H9 (cell line): ENCODE measurements around the gene KAT6B. TPM values are rescaled to one million over a fixed set of nuclear protein-coding genes. Genes with fewer than 3 reads are reported as not detected.

ENCODE experiments used
- DNase-seq: peaks from one replicate; pipeline ENCODE4 v3.0.0-alpha.2; 2017
- H2AFZ ChIP-seq: one replicate; pipeline ENCODE4 v1.6.1; 2013; ENCODE audit warnings: mild to moderate bottlenecking, low read length, control low read depth, moderate library complexity
- H2AK5ac ChIP-seq: 2 replicates; pipeline ENCODE4 v1.6.1; 2013; ENCODE audit warnings: low read length, control low read depth, mixed read lengths; ENCODE audit not compliant: insufficient read length
- H2BK120ac ChIP-seq: one replicate; pipeline ENCODE4 v1.6.1; 2013; ENCODE audit warnings: low read depth, mild to moderate bottlenecking, low read length, control low read depth, inconsistent platforms; ENCODE audit not compliant: poor library complexity, severe bottlenecking
- H2BK12ac ChIP-seq: 2 replicates; pipeline ENCODE4 v1.6.1; 2013; ENCODE audit warnings: low read length, control low read depth, mixed read lengths, low read depth; ENCODE audit not compliant: insufficient read length
- H2BK15ac ChIP-seq: 2 replicates; pipeline ENCODE4 v1.6.1; 2013; ENCODE audit warnings: low read depth, low read length, control low read depth
- H2BK20ac ChIP-seq: one replicate; pipeline ENCODE4 v1.6.1; 2013; ENCODE audit warnings: low read depth, mild to moderate bottlenecking, low read length, control low read depth, inconsistent platforms; ENCODE audit not compliant: poor library complexity, severe bottlenecking
- H2BK5ac ChIP-seq: 2 replicates; pipeline ENCODE4 v1.6.1; 2013; ENCODE audit warnings: low read length, control low read depth, mixed read lengths; ENCODE audit not compliant: insufficient read length
- H3K14ac ChIP-seq: 2 replicates; pipeline ENCODE4 v1.6.1; 2013; ENCODE audit warnings: low read length, control low read depth; ENCODE audit not compliant: insufficient read depth
- H3K18ac ChIP-seq: 2 replicates; pipeline ENCODE4 v1.6.1; 2013; ENCODE audit warnings: low read depth, mild to moderate bottlenecking, mixed read lengths, low read length, control low read depth; ENCODE audit not compliant: insufficient read length
- H3K23ac ChIP-seq: 2 replicates; pipeline ENCODE4 v1.6.1; 2013; ENCODE audit warnings: low read length, control low read depth, mixed read lengths, low read depth; ENCODE audit not compliant: insufficient read length
- H3K23me2 ChIP-seq: 2 replicates; pipeline ENCODE4 v1.6.1; 2013; ENCODE audit warnings: low read depth, mild to moderate bottlenecking, mixed read lengths, low read length, control low read depth; ENCODE audit not compliant: insufficient read length, poor library complexity, severe bottlenecking
- H3K27ac ChIP-seq: 2 replicates; pipeline ENCODE4 v1.5.1; 2013; ENCODE audit warnings: low read length, control low read depth, mixed read lengths, low read depth; ENCODE audit not compliant: insufficient read length
- H3K27me3 ChIP-seq: 2 replicates; pipeline ENCODE4 v1.6.1; 2013; ENCODE audit warnings: low read length, control low read depth, inconsistent platforms; ENCODE audit not compliant: insufficient read depth
- H3K4ac ChIP-seq: 2 replicates; pipeline ENCODE4 v1.6.1; 2013; ENCODE audit warnings: low read depth, mild to moderate bottlenecking, control low read depth, inconsistent platforms, low read length, moderate library complexity
- H3K4me1 ChIP-seq: 2 replicates; pipeline ENCODE4 v1.6.1; 2013; ENCODE audit warnings: low read length, control low read depth, inconsistent platforms; ENCODE audit not compliant: insufficient read depth
- H3K4me2 ChIP-seq: 2 replicates; pipeline ENCODE4 v1.6.1; 2013; ENCODE audit warnings: low read length, control low read depth, mixed read lengths; ENCODE audit not compliant: insufficient read length, insufficient read depth
- H3K56ac ChIP-seq: 2 replicates; pipeline ENCODE4 v1.6.1; 2013; ENCODE audit warnings: low read depth, mild to moderate bottlenecking, mixed read lengths, low read length, control low read depth; ENCODE audit not compliant: insufficient read length
- H3K79me1 ChIP-seq: 2 replicates; pipeline ENCODE4 v1.6.1; 2013; ENCODE audit warnings: low read depth, mild to moderate bottlenecking, moderate library complexity, low read length, control low read depth, inconsistent platforms; ENCODE audit not compliant: insufficient read depth, poor library complexity, severe bottlenecking
- H3K79me2 ChIP-seq: 2 replicates; pipeline ENCODE4 v1.6.1; 2013; ENCODE audit warnings: low read length, control low read depth, inconsistent platforms; ENCODE audit not compliant: insufficient read depth
- H3K9ac ChIP-seq: 2 replicates; pipeline ENCODE4 v1.6.1; 2013; ENCODE audit warnings: low read length, control low read depth, mixed read lengths; ENCODE audit not compliant: insufficient read length; ENCODE audit errors: extremely low read depth
- H3K9me3 ChIP-seq: one replicate; pipeline ENCODE4 v1.6.1; 2013; ENCODE audit warnings: low read depth, low read length, inconsistent platforms; ENCODE audit not compliant: control insufficient read depth
- H3T11ph ChIP-seq: one replicate; pipeline ENCODE4 v1.6.1; 2013; ENCODE audit warnings: mild to moderate bottlenecking, low read length, control low read depth, inconsistent platforms
- H4K20me1 ChIP-seq: one replicate; pipeline ENCODE4 v1.6.1; 2013; ENCODE audit not compliant: control insufficient read depth, insufficient read length, insufficient read depth
- H4K5ac ChIP-seq: 2 replicates; pipeline ENCODE4 v1.6.1; 2013; ENCODE audit warnings: low read depth, mild to moderate bottlenecking, mixed read lengths, low read length, control low read depth; ENCODE audit not compliant: insufficient read length
- H4K8ac ChIP-seq: replicated peaks from 2 replicates; pipeline ENCODE4 v1.6.1; 2013; ENCODE audit warnings: low read length, control low read depth, mixed read lengths, low read depth; ENCODE audit not compliant: insufficient read length
- H4K91ac ChIP-seq: 2 replicates; pipeline ENCODE4 v1.6.1; 2013; ENCODE audit warnings: low read depth, mild to moderate bottlenecking, moderate library complexity, mixed read lengths, low read length, control low read depth; ENCODE audit not compliant: insufficient read length
- H3K27ac Mint-ChIP-seq, 3 experiments: 2 replicates in 2 of 3; 3 replicates in 1 of 3; pipeline ENCODE4 v1.8.0; 2020 to 2021; ENCODE audit warnings: mixed read lengths in 3 of 3, mild to moderate bottlenecking in 1 of 3, moderate library complexity in 1 of 3
- H3K27me3 Mint-ChIP-seq: 2 replicates; pipeline ENCODE4 v1.8.0; 2021; ENCODE audit warnings: low read depth, mild to moderate bottlenecking, moderate library complexity, mixed read lengths
- H3K36me3 Mint-ChIP-seq, 3 experiments: 2 replicates in 2 of 3; 3 replicates in 1 of 3; pipeline ENCODE4 v1.8.0; 2020 to 2021; ENCODE audit warnings: low read depth in 3 of 3, mixed read lengths in 3 of 3; ENCODE audit not compliant: insufficient read depth in 1 of 3
- H3K4me1 Mint-ChIP-seq, 2 experiments: 2 replicates each; pipeline ENCODE4 v1.8.0; 2020; ENCODE audit warnings: mixed read lengths in 2 of 2
- H3K4me3 Mint-ChIP-seq, 2 experiments: 2 replicates in 1 of 2; 3 replicates in 1 of 2; pipeline ENCODE4 v1.8.0; 2020 to 2021; ENCODE audit warnings: mild to moderate bottlenecking in 2 of 2, mixed read lengths in 2 of 2, moderate library complexity in 1 of 2
- H3K9me3 Mint-ChIP-seq, 2 experiments: 2 replicates in 1 of 2; 3 replicates in 1 of 2; pipeline ENCODE4 v1.8.0; 2020; ENCODE audit warnings: mild to moderate bottlenecking in 2 of 2, mixed read lengths in 2 of 2, moderate library complexity in 1 of 2
- CTCF ChIP-seq: fragments of 200-600 bp; sonication (generic); conservative IDR thresholded peaks from 3 replicates; pipeline ENCODE4 v1.8.0; 2021; ENCODE audit warnings: antibody characterized with exemption, mild to moderate bottlenecking
- WGBS: extraction: QIAGEN DNeasy Blood & Tissue Kit; methylation state at CpG from one replicate; pipeline ENCODE4 v1.1.7; 2013; ENCODE audit warnings: missing lambda C conversion rate, low lambda C conversion rate, mixed read lengths; ENCODE audit not compliant: insufficient read length; ENCODE audit errors: extremely low coverage; 5-methylcytosine and 5-hydroxymethylcytosine counted together
- total RNA-seq: library from RNA; stranded (reverse); gene quantifications from 2 replicates; pipeline ENCODE4 v1.2.1, GENCODE V29; 2021

Gene KAT6B
- total RNA-seq, 1 experiment from 2014 or later, result 34.2 TPM

GRCh38 chr10:75079436-75080083 lies 253.2 kb downstream of the KAT6B start:
- no peak for TF ChIP-seq CTCF
- Histone ChIP-seq H3K4me1 (peaks cover 9% of the 10 kb centered on the region), H4K20me1 (no peaks in the 10 kb centered on the region), H3K23ac (no peak overlapping the region), H4K5ac (no peak overlapping the region), H3T11ph (no peak overlapping the region), H3K79me1 (no peaks in the 10 kb centered on the region), H2BK120ac (no peak overlapping the region), H2BK20ac (no peak overlapping the region), H3K79me2 (no peaks in the 10 kb centered on the region), H3K9ac (no peak overlapping the region), H3K9me3 (no peaks in the 10 kb centered on the region), H2BK15ac (no peak overlapping the region), H3K18ac (no peak overlapping the region), H2BK5ac (no peak overlapping the region), H4K8ac (no peak overlapping the region), H3K56ac (no peak overlapping the region), H2BK12ac (no peak overlapping the region), H3K27me3 (no peaks in the 10 kb centered on the region), H3K4ac (no peak overlapping the region), H3K27ac (no peak overlapping the region), H3K4me2 (no peak overlapping the region), H2AFZ (no peak overlapping the region), H3K14ac (no peak overlapping the region), H2AK5ac (no peak overlapping the region), H4K91ac (no peak overlapping the region), H3K23me2 (no peaks in the 10 kb centered on the region)
- peak overlapping the region in 1 of 2 experiments; percentile 50; a peak in 1 of 5 replicates for H3K4me3 Mint-ChIP-seq
- H3K36me3 Mint-ChIP-seq, result peaks cover 0 to 9% (median 4%) of the 10 kb centered on the region in 3 experiments; a peak in 3 of 7 replicates
- H3K27me3 Mint-ChIP-seq, result peaks cover 14% of the 10 kb centered on the region
- H3K9me3 Mint-ChIP-seq, result peaks cover 6 to 9% of the 10 kb centered on the region in 2 experiments
- peaks cover 53 to 63% of the 10 kb centered on the region in 2 experiments for H3K4me1 Mint-ChIP-seq
- WGBS, result no CpG with 5 or more reads among the region's 9 CpGs
- no peak for DNase-seq
- peak overlapping the region in 2 of 3 experiments; percentile 58 to 67; a peak in 2 of 7 replicates for H3K27ac Mint-ChIP-seq
